Measurements from ENCODE around the gene KLK7.

The KLK7 gene

GRCh38 chr19:50983625-50984292 lies at the start of gene KLK7:
KLK7 (minus strand) TSS chr19:50983917; CDS start chr19:50982399, 1,518 bp downstream.
- no peak within 1 kb of the TSS for H3K4me3 ChIP-seq (ENCODE audit: low read depth, low read length)
- in situ Hi-C loops (cut with HindIII; ENCODE audit: low sequenced_read_pairs) = no loop called here
- no peak for TF ChIP-seq CTCF (IDR thresholded peaks at IDR 0.05; ENCODE audit: low read depth, low read length, missing control alignments)
- no peak for DNase-seq (ENCODE audit: low read depth)

- in situ Hi-C loops (cut with HindIII; ENCODE audit: low sequenced_read_pairs) = no loop called here
- DNase-seq (ENCODE audit: low read depth) = no peak
- no peak overlapping the region for H3K4me3 ChIP-seq (ENCODE audit: low read depth, low read length)
- no peak for TF ChIP-seq CTCF (IDR thresholded peaks at IDR 0.05; ENCODE audit: low read depth, low read length, missing control alignments)
Observed at GRCh38 chr19:51031880-51032225, 48.1 kb upstream of the KLK7 start.

- no peak overlapping the region for H3K4me3 ChIP-seq (ENCODE audit: low read depth, low read length)
- TF ChIP-seq CTCF (IDR thresholded peaks at IDR 0.05; ENCODE audit: low read depth, low read length, missing control alignments) = no peak
- DNase-seq (ENCODE audit: low read depth) = no peak
- in situ Hi-C loops (cut with HindIII; ENCODE audit: low sequenced_read_pairs) = no loop called here
Observed at GRCh38 chr19:51031220-51031879, 47.6 kb upstream of the KLK7 start.

- no peak for TF ChIP-seq CTCF (IDR thresholded peaks at IDR 0.05; ENCODE audit: low read depth, low read length, missing control alignments)
- H3K4me3 ChIP-seq (ENCODE audit: low read depth, low read length) = no peak overlapping the region
- DNase-seq (ENCODE audit: low read depth) = no peak
- in situ Hi-C loops (cut with HindIII; ENCODE audit: low sequenced_read_pairs) = no loop called here
Observed at GRCh38 chr19:51030631-51031030, 46.9 kb upstream of the KLK7 start.

DNA sequence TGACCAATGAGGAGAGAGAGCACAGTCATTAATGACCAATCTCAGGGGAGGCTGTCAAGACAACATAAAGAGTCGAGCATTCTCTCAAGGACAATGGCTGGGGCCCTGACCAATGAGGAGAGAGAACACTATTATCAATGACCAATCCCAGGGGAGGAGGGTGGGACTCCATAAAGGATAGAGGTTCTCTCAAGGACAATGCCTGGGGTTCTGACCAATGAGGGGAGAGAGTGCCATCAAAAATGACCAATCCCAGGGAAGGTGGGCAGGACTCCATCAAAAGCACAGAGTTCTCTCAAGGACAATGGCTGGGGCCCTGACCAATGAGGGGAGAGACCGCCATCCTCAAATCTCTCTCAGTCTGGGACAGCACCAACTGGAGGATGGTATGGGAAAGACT lies 46.0 kb upstream of the KLK7 start:
- no peak overlapping the region for H3K4me3 ChIP-seq (ENCODE audit: low read depth, low read length)
- no peak for TF ChIP-seq CTCF (IDR thresholded peaks at IDR 0.05; ENCODE audit: low read depth, low read length, missing control alignments)
- in situ Hi-C loops (cut with HindIII; ENCODE audit: low sequenced_read_pairs) = no loop called here
- no peak for DNase-seq (ENCODE audit: low read depth)

- H3K4me3 ChIP-seq (ENCODE audit: low read depth, low read length) = no peak overlapping the region
- TF ChIP-seq CTCF (IDR thresholded peaks at IDR 0.05; ENCODE audit: low read depth, low read length, missing control alignments) = no peak
- no peak for DNase-seq (ENCODE audit: low read depth)
- in situ Hi-C loops (cut with HindIII; ENCODE audit: low sequenced_read_pairs) = no loop called here
Observed at GRCh38 chr19:51027873-51028272, 44.2 kb upstream of the KLK7 start.

Data from astrocyte of the cerebellum (primary cell).